NCI-H510A treated with DMSO at 0.1 percent for 48 hours (cell line): ENCODE measurements around the gene GPR15.
A peak's percentile ranks its signal among the peaks of the same experiment; 100 is the strongest.
"Not testable (repeated sequence)": the region's sequence is repeated elsewhere in the genome, so short reads cannot be mapped to it uniquely, and the experiment has no call there.

Experiments
- DNase-seq: peaks from one replicate; lab custom pipeline; 2025; lab: John Stamatoyannopoulos, UW

GPR15 gene

DNA sequence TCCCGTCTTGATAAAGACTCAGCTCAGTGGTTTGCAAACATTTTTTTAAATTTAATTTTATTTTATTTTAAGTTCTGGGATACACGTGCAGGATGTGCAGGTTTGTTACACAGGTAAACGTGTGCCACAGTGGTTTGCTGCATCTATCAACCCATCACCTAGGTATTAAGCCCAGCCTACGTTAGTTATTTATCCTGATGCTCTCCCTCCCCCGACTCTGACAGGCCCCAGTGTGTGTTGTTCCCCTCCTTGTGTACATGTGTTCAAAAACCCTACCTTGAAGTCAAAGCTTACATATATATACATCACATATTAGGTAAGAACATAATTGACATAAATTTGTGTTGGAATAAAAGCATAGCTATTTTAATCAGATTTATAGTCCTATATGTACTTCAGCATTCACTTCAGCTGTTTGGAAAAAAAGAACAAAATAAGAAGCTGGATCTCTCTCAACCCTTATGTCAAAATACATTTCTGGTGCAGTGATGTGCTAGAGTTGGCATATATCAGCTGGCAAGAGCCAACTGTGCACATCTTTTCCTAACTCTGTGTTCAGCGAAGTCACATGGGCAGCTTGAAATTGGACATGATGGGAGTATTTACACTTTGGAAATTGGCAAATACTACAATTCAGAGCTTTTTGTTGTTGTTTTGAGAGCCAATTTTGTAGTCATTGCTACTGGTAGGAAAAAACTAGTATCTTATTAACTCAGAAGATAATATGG is 26.5 kb downstream of the GPR15 start:
- DNase-seq, result no peak

DNA sequence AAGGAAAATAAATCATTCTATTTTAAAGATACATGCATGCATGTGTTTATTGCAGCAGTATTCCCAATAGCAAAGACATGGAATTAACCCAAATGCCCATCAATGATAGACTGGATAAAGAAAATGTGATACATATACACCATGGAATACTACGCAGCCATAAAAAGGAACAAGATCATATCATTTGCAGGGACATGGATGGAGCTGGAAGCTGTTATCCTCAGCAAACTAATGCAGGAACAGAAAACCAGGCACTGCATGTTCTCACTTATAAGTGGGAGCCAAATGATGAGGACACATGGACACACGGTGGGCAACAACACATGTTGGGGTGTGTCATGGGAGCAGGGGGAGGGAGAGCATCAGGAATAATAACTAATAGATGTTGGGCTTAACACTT is 28.0 kb downstream of the GPR15 start:
- DNase-seq, result not testable (repeated sequence)

GRCh38 chr3:98560911-98561310 is 29.1 kb downstream of the GPR15 start:
- DNase-seq, result no peak

GRCh38 chr3:98561727-98562521 is 30.1 kb downstream of the GPR15 start:
- DNase-seq, result no peak

GRCh38 chr3:98563661-98564281 is 32.0 kb downstream of the GPR15 start:
- DNase-seq, result no peak

- no peak for DNase-seq
Observed at GRCh38 chr3:98564282-98565005, 32.7 kb downstream of the GPR15 start.

- DNase-seq, result peak; percentile 6
Observed at GRCh38 chr3:98565237-98565643, 33.5 kb downstream of the GPR15 start.

DNA sequence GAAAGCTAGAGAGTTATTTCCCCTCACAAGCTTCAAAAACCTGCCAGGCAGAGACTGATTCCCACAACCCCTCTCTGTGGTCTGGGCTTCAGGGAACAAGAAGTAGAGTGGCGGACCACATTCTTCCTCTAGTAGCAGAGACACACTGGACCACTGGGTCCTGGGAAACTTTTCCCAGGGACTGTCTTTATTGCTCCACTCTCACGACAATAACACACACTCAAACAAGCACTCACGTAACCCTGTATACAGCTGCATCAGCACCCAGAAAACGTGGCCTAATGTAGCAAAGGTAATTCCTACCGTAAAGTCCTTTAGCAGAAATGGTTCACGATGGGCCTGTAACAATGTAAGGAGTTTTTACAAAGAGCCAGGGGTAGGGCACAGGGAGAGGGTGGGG is 34.1 kb downstream of the GPR15 start:
- DNase-seq, result no peak

GRCh38 chr3:98567666-98568270 is 36.0 kb downstream of the GPR15 start:
- no peak for DNase-seq

- no peak for DNase-seq
Observed at GRCh38 chr3:98568402-98568801, 36.6 kb downstream of the GPR15 start.

DNA sequence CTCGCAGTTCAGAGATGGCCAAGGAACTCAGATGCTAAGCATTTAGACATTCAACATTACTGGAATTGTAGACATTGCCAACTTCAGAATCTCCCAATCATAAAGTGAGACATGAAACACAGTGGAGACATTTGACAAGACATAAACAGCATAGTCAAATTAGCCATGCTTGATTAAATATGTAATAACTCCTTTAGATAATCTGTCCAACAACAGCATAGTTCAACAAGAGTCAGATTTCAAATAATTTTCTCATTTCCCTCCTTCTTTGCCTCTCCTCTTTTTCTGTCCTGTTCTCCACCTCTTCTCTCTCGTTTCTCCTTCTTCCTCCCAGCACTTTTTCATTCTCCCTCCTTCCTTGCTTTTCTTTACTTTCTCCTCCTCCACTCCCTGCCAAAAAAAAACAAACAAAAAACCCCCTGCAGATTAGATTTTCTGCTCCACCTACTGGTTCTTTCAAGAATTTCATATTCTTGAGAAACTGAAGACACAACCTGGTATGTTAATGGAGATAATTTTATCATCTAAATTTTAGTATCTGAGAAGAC is 41.5 kb downstream of the GPR15 start:
- DNase-seq, result no peak

- DNase-seq, result no peak
Observed at GRCh38 chr3:98574132-98574531, 42.4 kb downstream of the GPR15 start.

DNA sequence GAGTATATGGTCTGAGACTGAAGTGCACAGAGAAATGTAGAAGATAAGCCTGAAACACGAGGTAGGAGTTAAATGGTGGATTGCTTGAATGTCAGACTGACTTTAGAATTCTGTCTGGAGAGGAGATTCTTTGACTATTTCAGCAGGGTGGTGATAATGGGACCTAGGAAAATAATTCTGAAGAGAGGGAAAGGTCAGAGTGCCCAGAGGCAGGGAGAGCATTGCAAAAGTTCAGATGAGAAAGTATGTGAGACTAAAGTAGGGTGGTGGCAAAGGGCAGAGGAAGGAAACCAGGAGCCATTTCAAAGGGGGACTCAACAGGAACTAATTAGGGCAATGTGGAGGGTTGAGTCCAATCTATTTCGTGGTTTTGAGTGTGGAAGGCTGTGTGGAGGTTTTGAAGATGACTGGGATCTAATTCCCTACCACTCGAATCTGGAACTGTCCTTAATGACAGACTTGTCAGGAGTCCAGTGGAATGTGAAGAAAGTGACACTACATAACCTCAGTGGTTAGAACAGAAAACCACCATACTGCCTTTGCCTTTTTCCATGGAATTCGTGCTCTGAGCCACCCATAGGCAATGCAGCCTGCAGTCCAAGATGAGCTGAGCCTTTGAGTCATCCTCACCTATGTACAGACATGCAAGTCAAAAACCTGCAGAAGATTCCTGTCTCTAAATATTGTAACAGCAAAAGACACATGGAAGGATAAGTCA is 45.6 kb downstream of the GPR15 start:
- no peak for DNase-seq

DNA sequence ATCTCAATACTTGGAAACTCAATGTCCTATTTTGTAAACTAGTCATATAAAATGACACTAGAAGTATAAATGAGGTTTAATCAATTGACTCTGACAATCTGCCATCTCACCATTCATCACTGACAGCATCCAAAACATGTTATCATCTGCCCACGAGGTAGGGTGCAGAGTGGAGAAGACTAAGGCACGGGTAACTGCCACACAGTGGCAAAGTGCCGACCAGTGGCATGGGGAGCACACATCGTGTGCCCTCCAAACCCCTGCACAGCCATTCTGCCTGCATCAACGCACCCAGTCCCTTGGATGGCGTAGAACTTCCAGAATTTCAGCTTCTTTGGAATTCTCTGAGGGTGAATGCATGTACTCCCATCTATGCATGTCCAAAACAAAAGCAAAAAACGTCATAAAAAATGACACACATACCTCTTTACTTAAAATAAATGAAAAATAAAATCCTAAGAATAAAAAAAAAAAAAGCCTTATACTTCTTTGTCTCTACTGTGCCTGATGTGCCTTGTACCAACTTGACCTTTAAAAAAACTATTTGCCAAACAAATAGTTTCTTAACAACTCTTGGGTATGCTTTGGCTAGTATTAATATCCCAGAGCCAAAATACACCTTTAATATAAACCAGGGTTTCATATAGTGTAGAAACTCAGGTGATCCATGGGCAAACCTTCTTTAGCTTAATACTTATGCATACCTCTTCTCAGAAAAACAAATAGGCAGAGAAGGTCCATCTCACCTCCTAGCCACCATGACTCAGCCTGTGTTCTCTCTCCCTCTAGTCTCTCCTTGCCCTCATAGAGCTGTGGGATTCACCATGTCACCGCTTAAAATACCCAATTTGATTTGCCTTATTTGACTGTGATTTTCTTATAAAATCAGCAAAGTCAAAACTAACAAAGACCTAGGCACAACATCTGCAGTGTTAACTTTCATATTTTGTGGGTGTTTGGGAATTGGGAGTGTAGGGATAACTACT is 48.9 kb downstream of the GPR15 start:
- DNase-seq, result no peak

GRCh38 chr3:98581474-98581873 is 49.7 kb downstream of the GPR15 start:
- no peak for DNase-seq

GRCh38 chr3:98582042-98582441 is 50.3 kb downstream of the GPR15 start:
- DNase-seq, result no peak

DNA sequence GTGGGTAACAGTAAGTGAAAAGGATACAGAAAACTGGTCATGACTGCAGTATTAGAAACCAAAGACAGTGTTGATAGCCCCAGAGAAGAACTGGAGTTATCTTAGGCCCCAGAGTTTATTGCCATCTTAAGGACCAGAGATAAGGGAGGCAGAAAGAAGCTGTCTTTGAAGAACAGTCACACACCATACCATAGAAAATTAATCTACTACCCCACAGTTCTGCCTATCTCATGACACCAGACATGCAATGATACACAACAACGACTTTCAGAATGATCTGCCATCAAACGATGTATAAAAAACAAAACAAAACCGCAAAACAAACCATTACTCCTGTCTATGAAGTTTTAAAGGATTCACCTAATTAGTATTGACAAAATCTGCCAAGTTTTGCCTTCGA is 52.0 kb downstream of the GPR15 start:
- DNase-seq, result no peak
